Measurements from ENCODE around the gene SH3RF3.

DNA sequence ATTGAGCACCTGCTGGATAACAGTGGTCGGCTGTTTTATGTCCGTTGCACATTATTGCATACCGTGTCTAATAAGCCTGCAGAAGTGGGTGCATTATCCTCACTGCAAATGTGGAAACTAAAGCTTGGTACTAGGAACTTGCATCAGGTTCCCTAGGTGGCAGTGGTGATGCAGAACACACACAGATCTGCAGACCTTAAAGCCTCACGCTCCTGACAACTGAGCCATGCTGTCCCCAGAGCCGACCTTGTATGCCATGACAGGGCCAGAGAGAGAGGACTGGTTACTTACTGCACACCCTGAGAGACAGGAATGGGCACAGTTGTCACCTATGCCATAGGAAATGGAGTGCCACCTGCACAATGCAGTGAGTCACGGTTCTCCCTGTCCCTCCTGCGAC lies 151.8 kb downstream of the SH3RF3 start:
- TF ChIP-seq, protein P1, sequence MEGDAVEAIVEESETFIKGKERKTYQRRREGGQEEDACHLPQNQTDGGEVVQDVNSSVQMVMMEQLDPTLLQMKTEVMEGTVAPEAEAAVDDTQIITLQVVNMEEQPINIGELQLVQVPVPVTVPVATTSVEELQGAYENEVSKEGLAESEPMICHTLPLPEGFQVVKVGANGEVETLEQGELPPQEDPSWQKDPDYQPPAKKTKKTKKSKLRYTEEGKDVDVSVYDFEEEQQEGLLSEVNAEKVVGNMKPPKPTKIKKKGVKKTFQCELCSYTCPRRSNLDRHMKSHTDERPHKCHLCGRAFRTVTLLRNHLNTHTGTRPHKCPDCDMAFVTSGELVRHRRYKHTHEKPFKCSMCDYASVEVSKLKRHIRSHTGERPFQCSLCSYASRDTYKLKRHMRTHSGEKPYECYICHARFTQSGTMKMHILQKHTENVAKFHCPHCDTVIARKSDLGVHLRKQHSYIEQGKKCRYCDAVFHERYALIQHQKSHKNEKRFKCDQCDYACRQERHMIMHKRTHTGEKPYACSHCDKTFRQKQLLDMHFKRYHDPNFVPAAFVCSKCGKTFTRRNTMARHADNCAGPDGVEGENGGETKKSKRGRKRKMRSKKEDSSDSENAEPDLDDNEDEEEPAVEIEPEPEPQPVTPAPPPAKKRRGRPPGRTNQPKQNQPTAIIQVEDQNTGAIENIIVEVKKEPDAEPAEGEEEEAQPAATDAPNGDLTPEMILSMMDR (IDR thresholded peaks at IDR 0.05), result no peak
- TF ChIP-seq EP300 (IDR thresholded peaks at IDR 0.05) (no peak), POLR2A (IDR thresholded peaks at IDR 0.05) (no peak), POLR2AphosphoS5 (IDR thresholded peaks at IDR 0.05) (no peak)

Measured in upper lobe of left lung (tissue), 4 donors.